HG03280 (cell line): Measurements from ENCODE around the gene POLR1E.
A peak's percentile ranks its signal among the peaks of the same experiment; 100 is the strongest.

ENCODE experiments used
- ATAC-seq: cut with Tn5 transposase; IDR thresholded peaks from one replicate; pipeline ENCODE4 v1.9.1; 2021; ENCODE audit warnings: mild to moderate bottlenecking, moderate library complexity; ENCODE audit not compliant: unreplicated experiment

The POLR1E gene

GRCh38 chr9:37531699-37532098 lies 46.0 kb downstream of the POLR1E start:
- peak; percentile 66 for ATAC-seq

GRCh38 chr9:37534412-37534811 lies 48.7 kb downstream of the POLR1E start:
- no peak for ATAC-seq

GRCh38 chr9:37534901-37535300 lies 49.2 kb downstream of the POLR1E start:
- no peak for ATAC-seq

DNA sequence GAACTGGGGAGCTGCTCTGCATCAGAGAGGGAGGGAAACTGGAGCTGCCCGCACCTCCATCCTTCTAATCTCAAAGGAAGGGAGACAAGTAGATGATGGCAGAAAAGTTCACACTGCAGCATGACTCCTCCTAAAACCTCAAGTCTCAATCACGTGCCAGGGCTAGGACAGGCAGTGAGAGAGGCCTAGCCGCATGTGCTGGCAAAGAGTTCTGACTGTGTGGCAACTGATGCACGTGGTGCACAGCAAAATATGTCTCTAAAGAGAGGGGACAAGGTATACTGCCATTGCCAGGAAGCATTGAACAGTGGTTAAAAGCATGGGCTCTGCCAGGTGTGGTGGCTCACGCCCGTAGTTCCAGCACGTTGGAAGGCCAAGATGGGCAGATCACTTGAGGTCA lies 52.4 kb downstream of the POLR1E start:
- no peak for ATAC-seq

DNA sequence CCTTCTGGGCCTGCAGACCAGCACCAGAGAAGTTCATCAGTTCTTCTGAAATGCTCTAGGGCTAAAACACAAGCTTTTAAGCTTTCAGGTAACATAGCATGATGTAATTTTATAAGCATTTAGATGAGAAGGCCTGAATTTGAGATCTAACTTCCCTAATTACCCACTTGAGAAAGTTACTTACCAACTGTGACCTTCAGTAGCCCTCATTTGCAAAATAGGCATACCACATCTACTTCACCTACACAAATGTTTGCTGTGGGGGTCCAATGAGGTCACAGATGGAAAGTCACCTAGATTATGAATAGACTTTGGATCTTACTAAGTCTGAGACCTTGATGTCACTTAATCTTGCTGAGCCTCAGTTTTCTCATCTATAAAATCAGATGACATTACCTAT lies 53.9 kb downstream of the POLR1E start:
- no peak for ATAC-seq

- ATAC-seq = no peak
These were observed 54.9 kb downstream of the POLR1E start for GRCh38 chr9:37540634-37541033.

DNA sequence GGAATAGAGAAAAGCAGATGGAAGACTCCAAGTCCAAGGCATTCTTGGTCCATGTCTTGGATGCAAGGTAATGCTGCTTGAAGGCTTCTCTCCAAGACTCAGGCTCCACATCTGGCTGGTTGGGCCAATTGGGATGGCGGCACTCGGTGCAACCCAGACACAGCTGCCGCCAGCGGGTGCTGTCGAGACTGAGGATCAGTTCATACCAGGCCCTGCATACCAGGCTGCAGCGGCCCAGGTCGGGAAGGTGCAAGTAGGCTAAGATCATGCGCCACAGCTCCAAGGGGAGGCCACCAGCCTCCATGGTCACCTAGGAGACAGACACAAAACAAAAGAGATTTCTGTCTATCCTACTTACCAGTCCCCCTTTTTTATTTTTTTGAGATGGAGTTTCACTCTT lies 55.7 kb downstream of the POLR1E start:
- ATAC-seq = no peak

GRCh38 chr9:37542488-37542887 lies 56.7 kb downstream of the POLR1E start:
- no peak for ATAC-seq

- no peak for ATAC-seq
These were observed 57.1 kb downstream of the POLR1E start for GRCh38 chr9:37542895-37543294.

DNA sequence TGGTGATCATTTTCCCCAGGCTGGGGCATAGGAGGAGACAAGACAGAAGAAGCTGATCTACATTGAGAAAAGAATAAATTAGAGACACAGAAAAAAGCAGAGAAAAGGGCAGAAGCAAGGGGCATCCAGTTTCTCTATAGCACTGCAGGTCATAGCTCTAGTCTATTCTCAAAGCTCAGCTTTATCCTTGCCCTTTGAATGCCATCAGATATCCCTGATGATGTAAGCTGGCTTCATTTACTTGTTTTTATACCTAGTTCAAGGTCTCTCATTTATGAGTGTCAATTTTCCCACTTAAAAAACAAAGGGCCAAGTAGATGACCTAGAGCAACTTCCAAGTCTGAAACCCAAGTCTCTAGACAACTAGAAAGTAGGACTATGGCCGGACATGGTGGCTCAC lies 57.7 kb downstream of the POLR1E start:
- ATAC-seq = no peak

DNA sequence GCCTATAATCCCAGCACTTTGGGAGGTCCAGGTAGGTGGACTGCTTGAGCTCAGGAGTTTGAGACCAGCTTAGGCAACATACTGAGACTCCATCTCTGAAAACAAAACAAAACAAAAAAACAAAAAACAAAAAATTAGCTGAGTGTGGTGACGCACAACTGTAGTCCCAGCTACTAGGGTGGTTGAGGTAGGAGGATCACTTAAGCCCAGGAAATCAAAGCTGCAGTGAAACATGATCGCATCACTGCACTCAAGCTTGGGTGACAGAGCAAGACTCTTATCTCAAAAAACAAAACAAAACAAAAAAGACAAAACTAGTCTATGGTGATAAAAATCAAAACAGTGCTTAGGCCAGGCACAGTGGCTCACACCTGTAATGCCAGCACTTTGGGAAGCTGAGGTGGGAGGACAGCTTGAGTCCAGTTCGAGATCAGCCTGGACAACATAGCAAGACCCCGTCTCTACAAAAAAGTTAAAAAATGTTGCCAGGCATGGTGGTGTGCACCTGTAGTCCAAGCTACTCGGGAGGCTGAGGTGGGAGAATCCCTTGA lies 61.7 kb downstream of the POLR1E start:
- ATAC-seq = no peak

DNA sequence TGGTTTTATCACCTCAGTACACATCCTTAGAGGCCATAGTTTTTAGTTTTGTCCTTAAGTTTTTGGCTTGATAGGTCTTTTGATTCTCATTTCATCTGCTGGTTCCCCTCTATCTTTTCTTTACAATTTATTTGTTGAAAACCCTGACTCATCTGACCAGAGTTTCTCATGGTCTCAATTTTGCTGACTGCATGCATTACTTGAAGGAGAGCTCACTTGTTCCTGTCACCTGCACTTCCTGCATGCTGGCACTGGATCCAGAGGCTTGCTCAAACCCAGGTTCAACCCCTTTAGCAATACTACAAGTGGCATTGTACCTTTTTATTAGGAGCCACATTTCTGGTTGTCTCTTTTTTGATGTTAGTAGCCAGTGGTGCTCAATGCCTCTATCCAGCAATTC lies 63.8 kb downstream of the POLR1E start:
- no peak for ATAC-seq

DNA sequence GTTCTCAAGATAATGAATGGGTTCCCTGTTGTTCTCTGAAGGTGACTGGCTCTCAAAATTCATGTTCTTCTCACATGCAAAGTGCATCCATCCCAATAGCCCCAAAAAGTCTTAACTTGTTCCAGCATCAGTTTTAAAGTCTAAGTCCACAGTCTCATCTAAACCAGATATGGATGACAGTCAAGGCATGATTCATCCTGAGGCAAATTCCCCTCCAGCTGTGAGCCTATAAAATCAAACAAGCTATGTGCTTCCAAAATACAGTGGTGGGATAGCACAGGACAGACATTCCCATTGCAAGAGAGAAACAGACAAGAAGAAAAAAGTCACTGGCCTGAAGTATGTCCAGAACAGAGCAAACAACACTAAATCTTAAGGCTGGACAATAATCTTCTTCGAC lies 65.0 kb downstream of the POLR1E start:
- no peak for ATAC-seq

DNA sequence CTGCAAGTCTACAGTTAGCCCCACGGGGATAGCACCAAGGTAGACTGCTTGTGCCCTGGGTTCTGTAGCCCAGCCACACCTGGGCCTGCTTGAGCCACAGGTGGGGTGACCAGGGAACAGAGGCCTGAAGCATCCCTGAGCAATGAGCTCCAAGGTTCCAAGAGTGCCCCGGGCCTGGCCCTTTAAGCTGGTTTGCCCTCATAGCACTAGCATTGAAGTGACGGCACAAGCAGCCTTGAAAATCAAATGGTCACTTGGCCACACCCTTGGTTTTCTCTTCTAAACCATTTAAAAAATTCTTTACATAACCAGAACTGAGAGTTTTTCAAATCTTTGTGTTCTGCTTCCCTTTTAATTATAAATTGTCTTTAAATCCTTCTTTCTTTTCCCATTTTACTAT lies 65.7 kb downstream of the POLR1E start:
- ATAC-seq = no peak

DNA sequence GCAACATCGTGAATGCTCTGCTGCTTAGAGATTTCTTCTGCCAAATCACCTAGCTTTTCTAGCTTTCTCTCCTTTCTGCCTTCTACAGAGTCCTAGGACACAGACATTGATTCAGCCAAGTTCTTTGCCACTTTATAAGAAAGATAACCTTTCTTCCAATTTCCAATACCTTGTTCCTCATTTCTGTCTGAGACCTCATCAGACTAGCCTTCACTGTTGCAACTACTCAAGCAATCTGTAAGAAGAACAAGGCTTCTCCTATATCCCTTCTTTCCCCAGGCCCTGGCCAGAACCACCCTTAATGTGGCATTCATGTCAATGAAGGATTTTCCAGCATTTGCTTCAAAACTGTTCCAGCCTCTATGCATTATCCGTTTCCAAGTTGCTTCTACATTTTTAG lies 66.1 kb downstream of the POLR1E start:
- no peak for ATAC-seq
